Ramos (cell line): ENCODE data around the gene TARS2.

Experiments used
- in situ Hi-C: fragments of 300-500 bp; cut with MboI; formaldehyde crosslinking; loops from one replicate; pipeline ENCODE4 v1.14.3; 2022; ENCODE audit warnings: low sequenced_read_pairs; ENCODE audit not compliant: unreplicated experiment

Gene TARS2

GRCh38 chr1:150505431-150505830 lies 18.2 kb downstream of the TARS2 start:
- in situ Hi-C loops = no loop called here

DNA sequence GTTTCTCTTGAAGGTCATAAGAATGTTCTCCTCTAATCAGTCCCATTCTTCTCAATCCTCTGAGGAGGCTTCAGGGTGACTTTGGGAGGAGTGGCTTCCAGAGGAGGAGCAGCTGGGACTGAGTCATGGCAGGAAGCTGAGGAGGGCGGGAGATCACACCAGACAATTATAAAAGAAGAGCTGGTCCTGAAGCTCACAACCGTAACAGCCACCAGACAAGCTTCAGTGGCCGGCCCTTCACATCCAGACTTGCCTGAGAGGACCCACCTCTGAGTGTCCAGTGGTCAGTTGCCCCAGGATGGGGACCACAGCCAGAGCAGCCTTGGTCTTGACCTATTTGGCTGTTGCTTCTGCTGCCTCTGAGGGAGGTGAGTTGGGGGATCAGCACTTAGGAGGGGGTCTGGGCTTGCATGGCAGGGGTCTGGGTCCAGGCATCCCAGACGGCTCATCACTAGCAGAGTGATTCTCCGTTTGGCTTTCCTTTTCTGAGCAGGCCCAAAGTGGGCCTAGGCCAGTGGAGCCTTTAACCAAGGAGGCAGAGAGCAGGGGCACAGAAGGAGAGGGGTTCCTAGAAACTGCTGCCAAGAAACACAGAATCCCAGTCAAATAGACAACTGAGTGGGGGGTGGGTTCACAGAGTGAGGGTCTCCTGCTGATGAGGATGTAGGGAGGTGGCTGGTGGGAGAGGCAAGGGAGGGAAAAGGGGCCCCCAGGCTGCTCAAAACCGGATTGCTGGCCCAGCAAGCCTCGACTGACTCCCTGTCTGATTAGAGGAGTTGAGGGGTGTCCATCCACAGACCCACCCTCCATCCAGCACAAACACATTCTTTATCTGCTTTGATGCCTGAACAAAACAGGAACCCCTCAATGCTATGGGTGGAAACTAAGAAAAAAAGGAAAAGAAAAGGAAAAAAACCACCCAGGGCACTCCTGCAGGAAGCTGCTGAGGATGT lies 21.0 kb downstream of the TARS2 start, which contains the start of gene ECM1:
Gene ECM1, plus strand, starts transcription at position 198 of the 953 bp plus-strand sequence. Its CDS starts 101 bp downstream, at position 299.
- in situ Hi-C loops = no loop called here

DNA sequence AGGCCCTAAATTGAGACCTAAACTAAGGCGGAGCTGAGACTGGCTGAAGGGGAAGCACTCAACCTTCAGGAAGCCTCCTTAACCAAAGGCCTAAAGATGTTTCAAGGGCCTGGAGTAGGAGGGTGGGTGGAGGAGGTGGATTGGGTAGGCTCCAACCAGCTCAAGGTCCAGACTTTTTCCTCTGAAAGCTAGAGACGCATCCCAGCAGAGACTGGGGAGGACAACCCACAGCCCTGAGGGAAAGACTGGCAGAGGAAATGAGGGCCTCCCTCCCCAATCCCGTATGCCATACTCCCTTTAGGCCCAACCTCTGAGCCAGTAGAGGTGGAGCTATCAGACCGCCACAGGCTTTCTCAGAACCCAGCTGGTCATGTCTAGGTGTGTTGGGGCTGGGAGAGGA lies 21.8 kb downstream of the TARS2 start:
- in situ Hi-C loops = no loop called here

DNA sequence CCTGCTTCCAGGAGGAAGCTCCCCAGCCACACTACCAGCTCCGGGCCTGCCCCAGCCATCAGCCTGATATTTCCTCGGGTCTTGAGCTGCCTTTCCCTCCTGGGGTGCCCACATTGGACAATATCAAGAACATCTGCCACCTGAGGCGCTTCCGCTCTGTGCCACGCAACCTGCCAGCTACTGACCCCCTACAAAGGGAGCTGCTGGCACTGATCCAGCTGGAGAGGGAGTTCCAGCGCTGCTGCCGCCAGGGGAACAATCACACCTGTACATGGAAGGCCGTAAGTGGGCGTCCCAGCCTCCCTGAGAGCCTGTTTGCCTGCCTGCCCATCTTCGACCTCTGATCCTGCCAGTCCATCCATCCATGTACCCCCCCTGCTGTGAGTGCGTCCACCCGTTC lies 24.3 kb downstream of the TARS2 start:
- in situ Hi-C loops = no loop called here

GRCh38 chr1:150511985-150512660 lies 24.9 kb downstream of the TARS2 start:
- in situ Hi-C loops = no loop called here

GRCh38 chr1:150512846-150513245 lies 25.6 kb downstream of the TARS2 start:
- in situ Hi-C loops = no loop called here

GRCh38 chr1:150513351-150513791 lies 26.2 kb downstream of the TARS2 start:
- in situ Hi-C loops = no loop called here

- in situ Hi-C loops = no loop called here
These were observed 27.0 kb downstream of the TARS2 start for GRCh38 chr1:150514260-150514659.

GRCh38 chr1:150514913-150515327 lies 27.7 kb downstream of the TARS2 start:
- in situ Hi-C loops = no loop called here

DNA sequence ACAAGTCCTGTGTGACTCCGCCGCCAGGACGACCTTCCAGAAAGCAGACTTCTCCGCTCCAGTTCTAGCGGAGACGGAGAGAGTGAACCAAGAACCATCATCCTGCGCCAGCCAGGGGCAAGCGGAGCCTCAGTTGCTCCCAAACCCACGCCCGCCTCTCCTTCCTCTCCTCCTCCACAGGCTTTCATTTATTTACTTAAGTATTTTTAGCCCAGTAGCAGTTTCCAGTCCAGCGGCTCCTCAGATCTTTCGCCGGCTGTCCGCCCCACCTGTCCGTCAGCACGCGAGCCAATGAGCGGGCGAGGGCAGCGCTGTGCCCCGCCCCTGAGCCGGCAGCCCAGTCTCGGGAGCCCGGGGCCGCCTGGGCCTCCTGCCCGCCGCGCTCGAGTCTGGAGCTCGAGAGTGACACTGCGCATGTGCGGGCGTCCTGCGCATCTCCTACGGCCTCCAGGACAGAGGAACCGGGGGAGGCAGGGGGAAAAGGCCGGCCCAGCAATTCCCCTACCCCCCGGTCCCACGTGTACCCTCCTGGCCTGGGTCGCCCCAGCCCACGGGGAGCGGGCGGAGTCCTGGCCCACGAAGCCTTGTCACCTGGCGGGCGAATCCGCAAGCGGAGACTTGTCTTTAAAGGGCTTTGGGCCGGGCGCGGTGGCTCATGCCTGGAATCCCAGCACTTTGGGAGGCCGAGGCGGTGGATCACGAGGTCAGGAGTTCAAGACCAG lies 28.3 kb downstream of the TARS2 start, which contains the start of gene FALEC:
Gene FALEC, plus strand, starts transcription at position 425 of the 722 bp plus-strand sequence.
- in situ Hi-C loops = no loop called here

DNA sequence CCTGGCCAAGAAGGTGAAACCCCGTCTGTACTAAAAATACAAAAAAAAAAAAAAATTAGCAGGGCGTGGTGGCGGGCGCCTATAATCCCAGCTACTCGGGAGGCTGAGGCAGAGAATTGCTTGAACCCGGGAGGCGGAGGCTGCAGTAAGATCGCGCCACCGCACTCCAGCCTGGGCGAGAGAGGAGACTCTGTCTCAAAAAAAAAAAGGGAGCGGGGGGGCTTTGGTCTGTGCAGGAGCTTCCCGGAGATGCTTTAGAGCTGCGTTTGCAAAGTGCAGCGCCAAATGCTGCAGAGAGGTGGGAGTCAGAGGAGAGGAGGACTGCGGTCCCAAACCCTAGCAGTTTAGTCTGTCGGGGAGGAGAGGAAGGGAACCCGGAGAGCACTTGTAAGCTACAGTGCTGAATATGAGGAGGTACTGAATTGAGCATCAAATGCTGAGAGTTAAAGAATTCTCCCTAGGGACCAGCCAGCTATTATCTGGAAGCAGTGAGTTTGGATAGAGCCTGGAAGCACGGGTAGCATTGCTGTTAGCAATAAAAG lies 28.9 kb downstream of the TARS2 start:
- in situ Hi-C loops = no loop called here

DNA sequence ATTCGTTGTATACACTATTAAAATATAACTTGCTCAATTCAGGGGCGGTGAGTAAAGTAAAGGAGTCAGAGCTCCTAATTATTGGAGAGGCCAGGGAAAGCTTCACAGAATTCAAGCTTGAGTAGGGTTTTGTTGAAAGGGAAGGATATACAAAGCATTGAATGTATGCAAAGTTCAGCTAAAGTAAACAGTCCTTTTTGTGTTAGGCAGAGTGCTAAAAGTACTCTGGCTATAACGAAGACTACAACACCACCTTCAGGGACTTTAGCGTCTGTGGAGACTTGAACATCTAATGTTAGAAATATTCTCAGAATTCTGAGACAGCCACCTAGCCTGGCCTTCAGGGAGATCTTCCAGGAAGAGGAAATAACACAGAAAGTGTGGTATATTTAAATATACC lies 29.4 kb downstream of the TARS2 start:
- in situ Hi-C loops = no loop called here

DNA sequence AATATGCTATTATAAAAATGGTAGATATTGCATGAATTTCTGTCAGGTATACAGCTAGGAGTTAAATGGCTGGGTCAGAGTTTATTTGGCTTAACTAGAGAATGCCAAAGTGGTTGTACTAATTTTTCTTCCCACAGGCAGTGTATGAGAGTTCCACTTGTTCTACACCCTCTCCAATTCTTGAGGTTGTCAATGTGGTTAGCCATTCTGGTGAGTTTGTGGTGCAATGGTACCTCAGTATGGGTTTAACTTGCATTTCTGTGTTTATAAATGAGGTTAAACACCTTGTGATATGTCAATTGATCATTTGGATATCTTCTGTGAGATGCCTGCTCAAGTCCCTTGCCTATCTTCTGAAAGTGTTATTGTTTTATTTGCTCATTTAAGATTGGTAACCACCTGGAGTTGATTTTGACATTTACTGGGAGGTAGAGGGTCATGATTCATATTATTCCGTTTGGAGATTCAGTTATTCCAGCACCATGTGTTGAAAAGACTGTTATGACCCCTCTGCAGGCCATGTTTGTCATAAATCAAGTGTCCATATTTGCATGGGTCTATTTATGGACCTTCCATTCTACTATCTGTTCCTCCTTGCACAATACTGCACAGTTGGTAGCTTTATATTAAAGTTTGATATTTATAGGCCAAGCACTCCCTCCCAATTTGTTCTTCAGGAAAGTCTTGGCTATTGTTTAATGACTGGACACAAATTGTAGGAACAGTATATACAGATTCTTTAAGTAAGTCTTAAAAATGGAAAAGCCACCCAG lies 34.2 kb downstream of the TARS2 start:
- in situ Hi-C loops = no loop called here

DNA sequence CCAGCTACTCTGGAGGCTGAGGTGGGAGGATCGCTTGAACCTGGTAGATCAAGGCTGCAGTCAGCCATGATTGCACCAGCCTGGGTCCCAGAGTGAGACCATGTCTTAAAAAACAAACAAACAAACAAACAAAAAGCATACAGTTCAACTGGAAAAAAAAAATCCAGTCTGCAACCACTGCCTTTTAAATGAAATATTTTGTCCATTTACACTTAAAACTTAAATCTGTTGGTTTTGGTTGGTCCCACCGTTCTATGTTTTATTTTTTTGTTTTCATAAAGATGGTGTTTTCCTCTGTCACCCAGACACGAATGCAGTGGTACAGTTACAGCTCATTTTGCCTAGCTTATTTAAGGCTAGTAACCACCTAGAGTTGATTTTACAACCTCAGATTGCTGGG lies 38.1 kb downstream of the TARS2 start:
- in situ Hi-C loops = no loop called here

DNA sequence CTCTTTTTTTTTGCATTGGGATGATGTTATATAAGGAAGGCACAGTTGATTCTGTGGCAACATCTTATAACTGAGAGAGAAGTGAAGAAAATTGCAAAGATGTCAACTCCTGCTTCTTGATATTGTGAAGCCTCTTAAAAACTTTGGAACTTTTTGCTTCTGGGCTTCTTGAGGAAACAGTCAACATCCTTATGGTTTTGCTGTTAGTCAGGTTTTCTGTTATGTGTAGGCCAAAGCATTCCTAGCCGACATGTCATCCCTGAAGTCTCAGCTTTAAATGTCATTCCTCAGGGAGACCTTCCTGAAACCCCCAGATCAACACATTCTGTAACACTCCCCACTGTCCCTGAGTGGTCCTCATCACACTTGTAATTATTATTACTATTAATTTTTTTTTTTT lies 41.0 kb downstream of the TARS2 start:
- in situ Hi-C loops = no loop called here

GRCh38 chr1:150529017-150529416 lies 41.8 kb downstream of the TARS2 start:
- in situ Hi-C loops = no loop called here

GRCh38 chr1:150530491-150531159 lies 43.4 kb downstream of the TARS2 start:
- in situ Hi-C loops = loop anchor here (5.0 kb wide), 1 partner anchor 68 kb away; no protein-coding TSS in a partner anchor

DNA sequence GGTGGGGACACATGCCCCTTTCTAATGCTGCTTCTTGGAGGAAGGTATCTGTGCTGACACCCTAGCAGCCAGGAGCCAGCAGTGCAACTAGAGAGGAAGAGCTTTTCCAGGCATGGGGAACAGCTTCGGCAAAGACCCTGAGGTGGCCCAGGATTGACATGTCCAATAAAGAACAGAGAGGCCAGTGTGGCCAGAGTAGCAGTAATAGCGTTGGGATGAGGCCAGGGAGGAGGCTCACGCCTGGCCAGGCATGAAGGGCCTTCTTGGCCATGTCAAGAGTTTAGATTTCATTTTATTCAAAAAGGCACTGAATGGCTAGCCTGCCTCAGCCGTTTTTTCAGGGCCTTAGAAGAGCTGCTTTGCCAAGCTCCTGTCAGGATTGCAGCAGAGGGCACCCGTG lies 45.6 kb downstream of the TARS2 start:
- in situ Hi-C loops = loop anchor here (5.0 kb wide), 1 partner anchor 71 kb away; no protein-coding TSS in a partner anchor

- in situ Hi-C loops = loop anchor here (5.0 kb wide), 1 partner anchor 72 kb away; no protein-coding TSS in a partner anchor
These were observed 46.8 kb downstream of the TARS2 start for GRCh38 chr1:150534002-150534401.
